Neural cell (in vitro differentiated cells): ENCODE measurements around the gene FOXD4L3. TPM values are rescaled to one million over a fixed set of nuclear protein-coding genes. Genes with fewer than 3 reads are reported as not detected.

Experiments
- polyA plus RNA-seq: library from polyadenylated mRNA; depleted of rRNA; stranded (reverse); fragments of >200 nt; gene quantifications from 2 replicates; pipeline ENCODE4 v1.2.3, GENCODE V29; 2014

FOXD4L3 gene
- polyA plus RNA-seq, 1 donor from 2014 or later = not detected

Other genes starting within 250 kb of the FOXD4L3 start
- gene ZNG1C, start 60.9 kb upstream of the FOXD4L3 start, polyA plus RNA-seq = 35.3 and 61.2 TPM in 2 replicates
- gene PGM5, start 53.7 kb downstream of the FOXD4L3 start, polyA plus RNA-seq = not detected in 2 replicates
- gene TMEM252, start 238.0 kb downstream of the FOXD4L3 start, polyA plus RNA-seq = not detected in 2 replicates